ENCODE data around the gene COBLL1.
"Not testable (repeated sequence)": the region's sequence is repeated elsewhere in the genome, so short reads cannot be mapped to it uniquely, and the experiment has no call there.

Gene COBLL1

DNA sequence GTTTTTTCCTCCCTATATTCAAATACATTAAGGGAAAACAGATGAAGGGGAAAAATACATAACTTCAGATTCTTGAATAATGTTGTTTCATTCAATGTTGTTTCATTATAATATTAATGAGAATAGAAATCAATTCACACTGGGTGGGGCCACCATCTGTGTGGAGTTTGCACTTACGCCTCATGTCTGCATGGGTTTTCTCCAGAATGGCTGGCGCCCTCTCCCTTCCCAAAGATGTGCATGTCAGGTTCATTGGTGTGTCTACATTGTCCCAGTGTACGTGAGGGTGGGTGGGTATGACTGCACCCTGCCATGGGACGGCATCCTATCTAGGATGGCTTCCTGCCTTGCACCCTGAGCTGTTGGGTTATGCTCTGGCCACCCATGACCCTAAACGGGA, 51.7 kb downstream of the COBLL1 start:
- DNase-seq (ENCODE audit: low spot score), result no peak

DNA sequence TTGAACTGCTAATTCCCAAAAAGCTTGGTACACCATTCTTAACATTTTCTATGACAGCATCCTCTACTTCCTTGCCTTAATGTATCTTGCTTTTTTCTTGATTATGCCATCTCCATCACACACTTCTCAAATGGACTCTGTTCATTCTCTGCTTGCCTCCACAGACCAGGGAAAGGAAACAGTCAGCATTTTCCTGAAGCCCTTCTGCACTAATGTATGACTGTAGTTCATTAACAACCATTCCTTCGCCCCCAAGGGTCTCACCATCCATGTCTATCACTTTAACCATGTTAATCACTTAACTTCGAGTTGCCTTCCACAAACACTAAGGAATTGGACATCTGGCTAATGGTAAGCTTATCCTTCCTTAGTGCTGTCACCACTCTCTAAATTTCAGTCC, 54.8 kb downstream of the COBLL1 start:
- DNase-seq (ENCODE audit: low spot score), result no peak

DNA sequence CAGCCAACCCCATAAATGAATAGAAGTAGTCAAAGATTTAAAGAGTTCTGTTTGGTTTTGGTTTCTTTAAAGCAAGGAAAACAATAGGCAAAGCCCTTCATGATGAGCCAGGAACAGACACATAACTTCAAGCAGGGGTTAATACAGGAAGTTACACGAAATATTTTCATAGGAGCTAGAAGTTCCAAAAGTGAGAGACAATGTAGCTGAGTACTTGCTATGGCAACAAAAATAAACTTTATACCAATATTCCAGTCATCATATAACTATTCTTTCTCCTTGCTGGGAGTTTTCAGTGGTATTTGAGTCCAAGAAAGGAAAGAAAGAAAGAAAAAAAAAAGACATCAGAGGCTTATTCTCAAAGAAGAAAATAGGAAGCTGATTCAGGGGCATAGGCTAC, 56.2 kb downstream of the COBLL1 start:
- peak; percentile 29 for DNase-seq (ENCODE audit: low spot score)

DNA sequence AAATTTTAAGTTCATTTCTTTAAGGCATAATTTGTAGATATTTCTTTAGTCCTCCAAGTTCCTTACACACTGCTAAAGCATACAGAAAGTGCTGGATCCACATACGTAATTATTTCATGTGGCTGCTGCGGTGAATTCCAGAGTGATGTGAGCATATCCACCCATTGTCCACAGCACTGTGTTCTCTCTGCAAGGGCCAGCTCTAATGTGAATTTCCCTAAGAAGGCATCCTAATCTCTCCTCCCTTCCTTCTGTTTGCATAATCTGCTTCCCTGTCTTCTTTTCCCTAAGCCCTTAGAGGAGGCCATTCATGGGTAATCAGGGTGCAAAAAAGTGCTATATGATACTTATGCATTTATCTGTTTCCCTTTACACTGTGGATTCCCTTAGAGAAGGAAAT, 57.2 kb downstream of the COBLL1 start:
- DNase-seq (ENCODE audit: low spot score), result peak; percentile 66

DNA sequence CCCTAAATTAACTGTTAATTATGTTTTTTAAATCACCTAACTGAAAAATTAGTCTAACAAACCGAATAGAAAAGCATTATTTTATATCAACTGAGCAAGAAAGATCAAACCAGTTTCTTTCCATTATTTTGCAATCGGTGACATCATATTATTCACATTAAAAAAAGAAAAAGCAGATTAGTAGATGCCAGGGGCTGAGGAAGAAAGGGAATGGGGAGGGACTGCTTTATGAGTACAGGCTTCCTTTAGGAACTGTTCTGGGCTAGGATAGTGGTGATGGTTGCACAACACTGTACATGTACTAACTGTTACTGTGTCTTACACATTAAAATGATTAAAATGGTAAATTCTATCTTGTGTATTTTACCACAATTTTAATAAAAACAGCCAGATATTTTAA, 59.3 kb downstream of the COBLL1 start:
- peak; percentile 33 for DNase-seq (ENCODE audit: low spot score)

DNA sequence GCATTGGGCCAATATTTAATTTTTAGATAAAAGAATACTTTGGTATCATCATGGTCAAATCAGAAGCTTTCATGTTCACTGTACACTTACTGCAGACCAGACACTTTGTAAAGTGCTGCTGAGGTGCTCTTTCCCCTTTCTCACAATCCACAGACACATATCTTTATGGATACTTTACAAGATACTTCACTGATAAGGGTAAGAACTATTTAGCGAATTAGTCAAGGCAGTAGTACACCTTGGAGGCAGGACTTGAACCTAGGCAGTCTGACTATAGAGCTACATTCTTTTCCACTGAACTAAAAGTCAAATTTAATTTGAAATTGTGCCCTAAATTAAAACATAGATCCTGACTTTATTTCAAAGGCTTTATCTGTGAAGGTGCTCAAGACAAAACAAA, 60.2 kb downstream of the COBLL1 start:
- no peak for DNase-seq (ENCODE audit: low spot score)

DNA sequence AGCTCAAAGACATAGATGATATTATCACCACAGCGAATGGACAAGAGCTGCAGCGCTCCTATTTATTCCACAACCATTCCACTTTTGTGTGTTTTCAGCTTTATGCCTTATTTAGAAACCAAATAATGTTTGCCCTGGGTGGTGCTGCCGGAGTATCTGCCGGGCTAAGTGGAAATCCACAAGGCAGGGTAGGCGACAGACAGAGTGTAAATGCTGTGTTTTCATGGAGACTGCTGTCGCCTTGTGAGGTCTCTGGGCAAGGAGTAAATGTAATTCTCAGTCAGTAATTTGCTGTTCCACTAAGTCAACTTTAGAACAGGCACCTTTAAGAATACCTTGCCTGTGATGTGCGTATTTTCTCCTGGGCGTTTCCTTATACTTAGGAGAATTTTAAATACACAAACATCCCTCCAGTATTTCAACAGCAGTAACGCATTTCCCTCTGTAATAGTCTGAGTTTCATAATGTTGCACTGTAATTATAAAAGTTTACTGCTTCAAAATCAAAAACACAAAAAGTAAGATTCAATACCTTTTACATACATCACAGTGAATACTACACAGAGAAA, 60.9 kb downstream of the COBLL1 start:
- DNase-seq (ENCODE audit: low spot score), result no peak

DNA sequence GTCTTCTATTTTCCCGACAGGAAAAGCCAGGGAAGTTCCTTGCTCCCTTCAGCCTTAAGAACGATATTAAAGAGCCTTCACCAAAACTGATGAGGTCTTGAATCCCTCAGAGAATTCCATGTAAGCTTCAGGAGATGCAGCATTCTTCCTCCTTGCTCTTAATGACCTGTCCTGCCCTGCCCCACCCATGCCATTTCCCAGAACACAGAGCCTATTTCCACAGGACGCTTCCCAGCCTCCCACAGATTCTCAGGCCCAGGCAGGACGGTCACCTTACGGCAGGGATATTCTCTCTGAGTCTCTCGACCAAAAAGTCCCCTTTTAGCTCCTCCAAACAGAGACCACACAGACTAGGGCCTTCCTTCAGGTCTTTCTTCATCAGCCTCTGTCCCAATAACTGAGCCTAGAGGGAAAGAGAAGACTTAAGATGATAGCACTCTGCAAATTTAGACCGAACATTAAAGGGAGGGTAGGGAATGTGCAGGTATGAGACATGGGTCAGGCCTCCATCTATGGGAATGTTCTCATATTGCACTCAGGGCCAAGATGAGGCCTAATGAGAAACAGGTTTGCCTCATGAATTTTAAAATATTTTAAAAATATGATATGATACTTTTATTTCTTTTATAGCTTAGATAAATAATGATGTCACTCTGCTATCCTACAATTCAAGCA, 62.1 kb downstream of the COBLL1 start:
- DNase-seq (ENCODE audit: low spot score), result no peak

DNA sequence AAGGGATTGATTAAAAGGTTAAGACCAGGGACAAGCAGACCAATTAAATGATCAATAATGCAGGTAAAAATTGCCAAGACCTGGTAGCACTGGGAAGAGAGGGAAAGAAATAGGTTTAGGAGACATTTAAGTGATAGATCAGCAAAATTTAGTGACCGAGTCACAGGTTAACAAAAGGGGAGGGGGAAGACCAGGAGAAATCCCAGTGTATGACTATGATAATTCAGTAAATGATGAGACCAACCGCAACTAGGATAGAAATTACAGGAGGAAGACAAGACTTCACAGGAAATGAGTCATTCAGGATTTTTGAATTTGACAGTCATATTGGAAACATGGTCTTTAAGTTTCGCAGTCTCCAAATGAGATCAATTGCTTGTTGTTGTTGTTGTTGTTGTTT, 62.9 kb downstream of the COBLL1 start:
- DNase-seq (ENCODE audit: low spot score), result no peak

DNA sequence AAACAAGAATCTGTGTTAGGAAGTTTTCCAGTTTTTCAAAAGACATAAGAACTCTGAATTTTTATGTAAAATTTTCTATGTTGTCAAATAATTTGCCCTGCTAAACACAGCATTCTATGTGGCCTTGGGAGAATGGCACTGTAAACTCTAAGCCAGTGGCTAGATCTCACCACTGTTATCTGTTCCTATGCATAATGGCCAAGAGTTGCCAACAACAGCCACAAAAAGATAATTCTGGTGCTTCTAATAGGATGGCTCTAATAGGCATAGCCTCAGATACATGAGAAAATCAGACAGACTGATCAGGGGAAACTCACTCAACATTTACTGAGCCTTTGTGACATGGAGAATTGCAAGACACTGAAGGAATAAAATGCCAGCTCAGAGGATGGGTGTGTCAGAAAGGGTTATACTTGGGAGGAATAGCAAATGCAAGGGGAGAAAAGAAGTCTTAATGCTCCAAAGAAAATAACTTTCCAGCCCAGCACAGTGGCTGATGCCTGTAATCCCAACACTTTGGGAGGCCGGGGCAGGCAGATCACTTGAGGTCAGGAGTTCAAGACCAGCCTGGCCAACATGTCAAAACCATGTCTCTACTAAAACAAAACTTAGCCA, 63.7 kb downstream of the COBLL1 start:
- no peak for DNase-seq (ENCODE audit: low spot score)

DNA sequence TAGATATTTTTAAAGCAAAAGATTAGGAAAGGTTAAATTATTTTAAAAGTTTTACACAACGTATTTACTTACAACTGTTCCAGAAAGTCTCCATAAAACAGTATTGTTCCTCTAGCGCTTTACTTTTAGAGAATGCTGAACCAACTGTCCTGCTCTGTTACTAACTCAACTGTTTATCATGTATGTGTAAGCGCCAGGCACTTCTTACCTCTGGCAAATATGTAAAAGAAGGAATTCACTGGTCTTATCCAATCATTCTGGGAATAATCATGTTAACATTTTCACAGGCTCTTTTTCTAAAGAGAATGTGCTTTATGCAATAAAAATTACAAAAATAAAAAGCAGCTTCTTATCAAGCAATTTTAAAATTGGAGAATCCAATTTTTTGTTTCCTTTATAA, 68.0 kb downstream of the COBLL1 start:
- DNase-seq (ENCODE audit: low spot score), result no peak

DNA sequence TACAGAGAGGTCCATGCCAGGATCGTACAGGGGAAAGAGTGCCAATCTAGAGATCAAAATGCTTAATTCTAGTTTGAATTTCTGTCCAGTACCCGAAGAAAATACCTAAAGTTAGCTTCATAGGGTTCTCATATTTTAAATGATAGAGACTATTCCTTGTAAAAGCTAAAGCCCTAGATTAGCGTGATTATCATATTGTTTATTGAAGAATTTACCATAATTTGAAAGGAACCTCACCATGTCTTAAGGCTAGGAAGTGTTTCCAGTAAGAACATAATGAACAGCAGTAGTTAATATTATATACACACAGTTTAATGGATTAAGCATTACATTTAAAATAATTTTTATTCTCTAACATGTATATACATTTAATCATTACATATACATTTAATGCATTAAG, 68.5 kb downstream of the COBLL1 start:
- no peak for DNase-seq (ENCODE audit: low spot score)

DNA sequence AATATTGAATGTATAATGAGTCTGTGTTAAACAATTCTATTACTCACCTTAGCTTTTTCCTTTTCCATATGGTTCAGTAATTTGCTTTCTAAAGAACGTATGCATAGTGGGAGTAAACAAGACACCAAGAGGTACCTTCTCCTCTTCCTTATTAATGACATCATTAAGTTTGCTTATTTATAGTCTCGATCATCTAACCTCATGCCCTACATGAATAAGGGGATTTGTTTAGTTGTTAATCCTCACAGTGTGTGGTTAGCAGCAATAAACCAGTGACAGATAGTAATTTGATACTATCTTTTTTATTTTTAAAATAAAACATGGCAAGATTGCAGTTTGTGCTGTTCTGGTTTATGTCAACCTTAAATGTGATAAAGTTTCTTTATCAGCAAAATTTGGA, 69.7 kb downstream of the COBLL1 start:
- no peak for DNase-seq (ENCODE audit: low spot score)

DNA sequence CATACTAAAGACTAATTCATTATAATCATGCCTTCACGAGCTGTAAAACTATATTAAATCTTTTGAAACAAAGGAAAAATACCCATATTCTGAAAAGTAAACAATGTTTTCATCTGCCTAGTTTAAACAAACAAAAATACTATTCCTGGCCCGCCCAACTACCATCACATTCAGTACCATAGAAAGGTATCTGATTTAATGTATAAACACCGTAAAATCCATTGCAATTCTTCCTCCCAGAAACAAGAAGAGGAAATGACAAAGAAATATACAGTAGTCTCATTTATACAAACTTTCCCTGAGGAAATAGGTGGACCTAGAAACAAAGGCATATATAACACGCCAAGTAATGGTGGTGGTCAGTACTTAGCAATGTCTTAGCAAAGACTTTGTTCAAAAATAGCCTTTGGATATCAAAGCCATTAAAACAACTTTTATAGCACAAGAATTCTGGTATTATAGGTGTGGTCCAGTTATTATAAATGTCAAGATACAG, 71.2 kb downstream of the COBLL1 start:
- DNase-seq (ENCODE audit: low spot score), result no peak

DNA sequence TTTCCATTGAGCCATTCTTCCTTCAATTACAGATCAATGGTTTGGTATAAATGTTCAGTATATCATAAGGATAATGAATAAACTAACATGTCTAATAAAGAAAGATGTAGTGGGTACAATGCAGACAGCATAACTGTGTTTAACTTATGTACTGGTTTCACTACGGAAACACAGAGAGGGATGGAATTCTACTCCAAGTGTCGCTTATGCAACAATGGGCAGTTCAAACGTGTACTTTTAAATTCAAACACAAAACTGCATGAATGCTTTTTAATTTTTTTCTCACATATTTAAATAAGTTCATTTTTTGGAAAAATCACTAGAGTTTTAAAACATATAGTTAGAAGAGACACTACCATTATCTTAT, 74.7 kb downstream of the COBLL1 start:
- DNase-seq (ENCODE audit: low spot score), result no peak

DNA sequence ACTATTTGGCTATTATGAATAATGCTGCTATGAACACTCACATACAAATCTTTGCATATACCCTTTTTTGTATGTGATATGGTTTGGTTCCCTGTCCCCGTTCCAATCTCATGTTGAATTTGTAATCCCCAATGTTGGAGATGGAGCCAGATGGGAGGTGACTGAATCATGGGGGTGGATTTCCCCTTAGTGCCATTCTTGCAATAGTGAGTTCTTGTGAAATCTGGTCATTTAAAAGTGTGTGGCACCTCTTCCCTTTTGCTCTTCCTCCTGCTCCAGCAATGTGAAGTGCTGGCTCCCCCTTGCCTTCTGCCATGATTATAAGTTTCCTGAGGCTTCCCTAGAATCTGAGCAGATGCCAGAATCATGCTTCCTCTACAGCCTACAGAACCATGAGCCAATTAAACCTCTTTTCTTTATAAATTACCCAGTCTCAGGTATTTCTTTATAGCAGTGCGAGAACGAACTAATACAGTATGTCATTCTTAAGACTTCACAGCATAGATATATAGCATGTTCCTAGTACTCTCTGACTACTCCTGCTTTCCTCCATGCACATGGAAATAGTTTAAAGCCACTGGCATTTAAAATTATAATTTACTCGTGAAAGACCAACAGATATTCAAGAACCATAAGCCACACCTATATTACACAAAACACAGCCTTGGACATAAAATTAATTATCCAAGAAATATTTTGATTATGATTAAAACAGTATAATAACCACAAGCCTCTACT, 75.2 kb downstream of the COBLL1 start:
- no peak for DNase-seq (ENCODE audit: low spot score)

DNA sequence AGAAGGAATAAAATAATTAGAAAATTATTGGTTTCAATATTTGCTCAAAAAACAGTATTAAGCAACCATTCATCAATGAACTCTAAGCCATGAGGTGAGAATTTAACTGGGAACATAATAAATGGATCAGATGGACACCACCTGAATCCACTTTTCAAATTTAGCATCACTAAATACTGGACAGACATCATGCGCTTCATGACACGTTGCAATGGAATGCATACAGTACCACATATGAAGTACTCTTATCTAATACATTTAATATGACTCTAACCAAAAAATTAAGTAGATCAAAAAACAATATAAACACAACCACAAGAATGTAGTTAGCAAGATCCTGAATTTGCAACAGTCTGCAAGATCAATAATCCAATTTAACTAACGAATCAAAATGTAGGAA, 76.6 kb downstream of the COBLL1 start:
- DNase-seq (ENCODE audit: low spot score), result no peak

DNA sequence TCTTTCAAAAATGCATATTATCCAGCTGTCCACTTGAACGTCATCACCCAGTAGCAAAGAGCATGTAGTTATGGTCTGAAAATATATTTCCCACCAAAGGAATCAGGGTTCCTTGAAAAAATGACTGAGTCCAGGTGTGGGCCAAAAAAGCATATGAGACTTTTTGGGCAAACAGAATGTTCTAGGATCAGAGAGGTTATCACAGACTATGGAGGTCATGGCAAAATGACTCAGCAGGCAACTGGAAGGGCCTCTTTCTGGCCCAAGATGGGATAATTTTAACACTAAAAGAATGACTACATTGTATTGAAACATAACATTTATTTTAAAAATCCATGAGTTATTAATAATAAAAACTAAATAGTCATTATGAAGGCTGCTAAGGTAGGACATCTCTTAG, 77.1 kb downstream of the COBLL1 start:
- DNase-seq (ENCODE audit: low spot score), result no peak

DNA sequence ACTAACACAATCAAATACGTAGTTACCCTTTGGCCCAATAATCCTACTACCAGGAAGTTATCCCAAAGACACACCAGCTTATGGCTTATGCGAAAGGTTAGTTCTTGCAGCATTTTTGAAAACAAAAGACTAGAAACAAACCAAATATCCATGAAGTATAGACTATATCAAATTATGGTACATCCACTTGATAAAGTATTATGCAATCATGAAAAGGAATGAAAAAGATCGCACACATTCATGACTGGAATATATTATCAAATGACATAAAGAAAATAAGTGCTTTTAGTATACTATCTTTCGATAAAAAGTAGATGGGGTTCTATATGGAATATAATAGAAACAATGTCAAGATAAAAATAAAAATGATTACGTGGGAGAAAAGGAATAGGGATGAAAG, 78.2 kb downstream of the COBLL1 start:
- DNase-seq (ENCODE audit: low spot score), result no peak

DNA sequence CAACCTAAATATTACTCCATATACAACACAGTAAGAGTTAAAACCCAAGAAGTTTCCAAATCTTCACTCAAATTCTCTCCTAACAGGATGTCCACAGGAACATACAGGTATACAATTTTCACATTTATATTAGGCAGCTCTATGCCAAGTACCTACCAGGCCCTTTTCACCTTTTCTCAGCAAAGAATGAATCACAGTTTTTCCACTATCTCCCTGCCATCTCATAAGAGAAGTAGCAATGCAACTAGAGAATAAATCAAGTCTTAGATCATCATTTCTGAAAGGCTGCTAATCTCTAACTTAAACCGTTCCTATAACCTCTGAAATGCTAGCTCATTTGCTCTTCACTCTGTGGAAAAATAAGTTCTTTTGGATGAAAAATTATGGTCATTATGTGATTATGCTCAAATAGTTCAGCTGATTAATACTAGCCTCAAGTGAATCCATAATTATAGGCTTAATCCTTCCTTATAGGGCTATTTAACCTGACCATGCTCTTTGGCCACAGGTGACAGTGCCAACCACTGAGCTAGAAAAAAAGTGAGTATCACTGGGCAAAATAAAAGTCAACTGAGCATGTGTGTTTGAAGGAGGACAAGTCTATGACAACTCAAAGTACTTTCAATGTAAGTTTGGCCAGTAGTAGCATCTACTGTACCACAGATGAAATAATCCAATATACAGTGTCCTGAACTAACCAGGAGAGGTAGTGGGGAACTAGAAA, 79.7 kb downstream of the COBLL1 start:
- no peak for DNase-seq (ENCODE audit: low spot score)

DNA sequence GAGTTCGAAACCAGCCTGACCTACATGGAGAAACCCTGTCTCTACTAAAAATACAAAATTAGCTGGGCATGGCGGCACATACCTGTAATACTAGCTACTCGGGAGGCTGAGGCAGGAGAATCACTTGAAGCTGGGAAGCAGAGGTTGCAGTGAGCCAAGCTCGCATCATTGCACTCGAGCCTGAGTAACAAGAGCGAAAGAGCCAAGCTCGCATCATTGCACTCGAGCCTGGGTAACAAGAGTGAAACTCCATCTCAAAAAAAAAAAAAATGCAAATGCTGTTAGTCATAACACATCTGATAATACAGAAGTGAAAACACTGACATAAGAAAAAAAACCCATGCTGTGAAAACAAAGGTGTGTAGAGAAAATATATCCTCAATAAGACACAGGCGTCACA, 80.4 kb downstream of the COBLL1 start:
- not testable (repeated sequence) for DNase-seq (ENCODE audit: low spot score)

DNA sequence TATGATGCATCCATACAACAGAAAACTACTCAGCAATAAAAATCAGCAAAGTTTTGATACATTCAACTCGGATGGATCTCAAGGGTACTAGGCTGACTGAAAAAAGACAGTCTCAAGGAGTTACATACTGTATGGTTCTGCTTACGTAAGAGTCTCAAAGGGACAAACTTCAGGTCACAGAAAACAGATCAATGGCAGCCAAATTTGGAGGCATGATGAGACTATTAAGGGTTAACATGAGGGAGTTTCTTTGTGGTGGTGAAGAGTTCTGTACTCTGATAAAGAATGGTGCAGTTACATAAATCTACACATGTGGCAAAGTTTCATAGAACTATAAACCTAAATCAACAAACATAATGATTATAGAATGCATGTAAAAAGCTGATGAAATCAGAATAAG, 81.4 kb downstream of the COBLL1 start:
- no peak for DNase-seq (ENCODE audit: low spot score)
